Cardiac muscle cell (in vitro differentiated cells and primary cell): ENCODE results near the gene UNC93B1. TPM values are rescaled to one million over a fixed set of nuclear protein-coding genes. Genes with fewer than 3 reads are reported as not detected.

Experiments
- DNase-seq, 2 donors: peaks; one replicate each; pipeline versions ENCODE4 v3.0.0 to v3.0.0-alpha.2; 2010 to 2017; ENCODE audit warnings: low read depth in 1 of 2, low spot score in 1 of 2
- H3K27ac ChIP-seq: fragments of 200-600 bp; sonication (generic); 2 replicates; pipeline ENCODE4 v1.5.1; 2016
- H3K27me3 ChIP-seq: fragments of 200-600 bp; sonication (generic); 2 replicates; pipeline ENCODE4 v1.6.0; 2016; ENCODE audit warnings: control low read depth
- H3K36me3 ChIP-seq: fragments of 200-600 bp; sonication (generic); 2 replicates; pipeline ENCODE4 v1.5.1; 2016; ENCODE audit warnings: control low read depth
- H3K4me1 ChIP-seq: fragments of 200-600 bp; sonication (generic); 2 replicates; pipeline ENCODE4 v1.8.1; 2017; ENCODE audit warnings: low read depth, mild to moderate bottlenecking, mixed run types
- H3K4me3 ChIP-seq: fragments of 200-600 bp; sonication (generic); 2 replicates; pipeline ENCODE4 v1.5.1; 2016; ENCODE audit warnings: mild to moderate bottlenecking
- H3K9me3 ChIP-seq: fragments of 200-600 bp; sonication (generic); 2 replicates; pipeline ENCODE4 v1.5.1; 2017; ENCODE audit warnings: low read depth, mild to moderate bottlenecking, control low read depth
- polyA plus RNA-seq: library from polyadenylated mRNA; unstranded; fragments of >200 nt; fragmentation: Nextera tagmentation; extraction: Ambion mirVana; gene quantifications from 2 replicates; pipeline ENCODE4 v1.2.1, GENCODE V29; 2016
- total RNA-seq: library from RNA; depleted of rRNA; stranded (reverse); fragments of >200 nt; gene quantifications from 2 replicates; pipeline ENCODE4 v1.2.3, GENCODE V29; 2016
- TF ChIP-seq, protein P1 (sequence below): IDR thresholded peaks from 2 replicates; pipeline ENCODE4 v1.5.1; 2012; ENCODE audit warnings: low read depth, mild to moderate bottlenecking, low read length

The UNC93B1 gene
- total and polyA plus RNA-seq, 2 experiments from 2014 or later = 13.2 to 24.0 TPM

DNA sequence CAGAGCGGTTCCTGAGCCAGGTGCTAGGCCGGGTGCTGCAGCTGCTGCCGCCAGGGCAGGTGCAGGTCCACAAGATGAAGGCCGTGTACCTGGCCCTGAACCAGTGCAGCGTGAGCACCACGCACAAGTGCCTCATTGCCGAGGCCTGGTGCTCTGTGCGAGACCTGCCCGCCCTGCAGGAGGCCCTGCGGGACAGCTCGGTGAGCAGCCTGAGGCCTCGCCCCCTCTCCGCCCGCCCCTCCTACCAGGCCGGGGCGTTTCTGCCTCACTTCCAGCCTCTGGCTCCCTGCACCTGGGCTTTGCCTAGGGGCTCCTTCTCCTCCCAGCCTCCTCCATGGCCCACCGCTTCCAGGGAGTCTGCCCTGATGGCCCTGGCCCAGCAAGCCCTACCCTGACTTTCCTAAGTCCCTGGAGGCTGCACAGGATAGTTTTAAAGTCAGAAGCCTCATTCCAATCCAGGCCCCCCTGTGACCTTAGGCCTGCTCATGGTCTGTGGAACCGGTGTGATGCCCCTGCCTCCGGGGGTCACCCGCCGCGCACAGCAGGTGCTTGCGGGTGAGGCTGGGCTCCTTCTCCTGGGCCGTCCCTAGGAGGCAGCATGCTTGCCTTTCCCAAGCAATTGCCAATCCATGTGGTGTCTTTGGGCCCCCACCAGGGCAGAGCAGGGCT, 40.4 kb upstream of the UNC93B1 start:
- TF ChIP-seq, protein P1, sequence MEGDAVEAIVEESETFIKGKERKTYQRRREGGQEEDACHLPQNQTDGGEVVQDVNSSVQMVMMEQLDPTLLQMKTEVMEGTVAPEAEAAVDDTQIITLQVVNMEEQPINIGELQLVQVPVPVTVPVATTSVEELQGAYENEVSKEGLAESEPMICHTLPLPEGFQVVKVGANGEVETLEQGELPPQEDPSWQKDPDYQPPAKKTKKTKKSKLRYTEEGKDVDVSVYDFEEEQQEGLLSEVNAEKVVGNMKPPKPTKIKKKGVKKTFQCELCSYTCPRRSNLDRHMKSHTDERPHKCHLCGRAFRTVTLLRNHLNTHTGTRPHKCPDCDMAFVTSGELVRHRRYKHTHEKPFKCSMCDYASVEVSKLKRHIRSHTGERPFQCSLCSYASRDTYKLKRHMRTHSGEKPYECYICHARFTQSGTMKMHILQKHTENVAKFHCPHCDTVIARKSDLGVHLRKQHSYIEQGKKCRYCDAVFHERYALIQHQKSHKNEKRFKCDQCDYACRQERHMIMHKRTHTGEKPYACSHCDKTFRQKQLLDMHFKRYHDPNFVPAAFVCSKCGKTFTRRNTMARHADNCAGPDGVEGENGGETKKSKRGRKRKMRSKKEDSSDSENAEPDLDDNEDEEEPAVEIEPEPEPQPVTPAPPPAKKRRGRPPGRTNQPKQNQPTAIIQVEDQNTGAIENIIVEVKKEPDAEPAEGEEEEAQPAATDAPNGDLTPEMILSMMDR = no peak
- no peak for DNase-seq
- no peaks in the 10 kb centered on the region for H3K9me3 ChIP-seq
- no peaks in the 10 kb centered on the region for H3K36me3 ChIP-seq
- peaks cover 13% of the 10 kb centered on the region for H3K4me1 ChIP-seq
- H3K27me3 ChIP-seq = no peaks in the 10 kb centered on the region
- H3K4me3 ChIP-seq = no peak overlapping the region
- no peak overlapping the region for H3K27ac ChIP-seq

- Histone ChIP-seq H3K27me3 (no peaks in the 10 kb centered on the region), H3K36me3 (no peaks in the 10 kb centered on the region), H3K4me3 (no peak overlapping the region), H3K9me3 (no peaks in the 10 kb centered on the region), H3K4me1 (peaks cover 18% of the 10 kb centered on the region), H3K27ac (no peak overlapping the region)
- peak in 1 of 2 donors; percentile 53 for DNase-seq
- TF ChIP-seq, protein P1 = no peak
Observed at GRCh38 chr11:68043349-68044144, 39.6 kb upstream of the UNC93B1 start.

DNA sequence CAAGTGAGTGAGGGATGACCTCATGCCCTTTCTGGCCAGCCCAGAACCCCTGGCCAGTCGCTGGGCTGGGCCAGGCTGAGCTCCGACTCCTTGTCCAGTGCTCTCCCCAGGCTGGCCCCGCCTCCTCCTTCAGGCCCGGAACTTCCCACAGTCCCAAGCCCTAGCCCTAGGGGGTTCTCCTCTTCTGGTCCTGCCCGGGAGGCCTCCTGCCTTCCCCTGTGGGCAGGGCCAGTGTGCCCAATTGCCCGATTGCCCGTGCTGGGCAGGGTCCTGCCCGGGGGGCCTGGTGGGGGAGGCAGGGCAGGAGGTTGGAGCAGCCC, 39.1 kb upstream of the UNC93B1 start:
- no peak overlapping the region for H3K27ac ChIP-seq
- no peak for DNase-seq
- no peak overlapping the region for H3K4me3 ChIP-seq

GRCh38 chr11:68042219-68043028, 38.5 kb upstream of the UNC93B1 start:
- no peaks in the 10 kb centered on the region for H3K36me3 ChIP-seq
- DNase-seq = no peak
- no peaks in the 10 kb centered on the region for H3K9me3 ChIP-seq
- H3K4me3 ChIP-seq = no peak overlapping the region
- H3K4me1 ChIP-seq = peaks cover 24% of the 10 kb centered on the region
- TF ChIP-seq, protein P1 = no peak
- H3K27me3 ChIP-seq = no peaks in the 10 kb centered on the region
- peak overlapping the region; percentile 57 for H3K27ac ChIP-seq

More for the DNA sequence above, 39.1 kb upstream of the UNC93B1 start:
- Histone ChIP-seq H3K36me3 (no peaks in the 10 kb centered on the region), H3K4me1 (peaks cover 23% of the 10 kb centered on the region), H3K27me3 (no peaks in the 10 kb centered on the region), H3K9me3 (no peaks in the 10 kb centered on the region)
- TF ChIP-seq, protein P1 = no peak

- Histone ChIP-seq H3K4me3 (no peak overlapping the region), H3K36me3 (no peaks in the 10 kb centered on the region), H3K27me3 (no peaks in the 10 kb centered on the region), H3K27ac (peak overlapping the region; percentile 88), H3K9me3 (no peaks in the 10 kb centered on the region), H3K4me1 (peaks cover 24% of the 10 kb centered on the region)
- DNase-seq = no peak
- TF ChIP-seq, protein P1 = no peak
Observed at GRCh38 chr11:68041617-68042218, 37.8 kb upstream of the UNC93B1 start.
